Calu3 (cell line): ENCODE measurements around the gene BMAL1. TPM values are rescaled to one million over a fixed set of nuclear protein-coding genes. Genes with fewer than 3 reads are reported as not detected.

Experiments
- BruUV-seq: library from RNA; stranded (reverse); fragments of 400-500 nt; replicated peaks from 2 replicates; lab custom pipeline; 2021; lab: Mats Ljungman, UMichigan
- CTCF ChIA-PET: fragments of 300-600 bp; sonication (Branson Sonifier 250); formaldehyde crosslinking; loops from one replicate; lab custom pipeline; 2022; ENCODE audit warnings: antibody characterized with exemption; lab: Charles Lee
- DNase-seq: peaks from one replicate; pipeline ENCODE4 v3.0.0; 2022
- H3K27ac Mint-ChIP-seq: one replicate; pipeline ENCODE4 v1.8.0; 2022; ENCODE audit warnings: mixed read lengths; ENCODE audit not compliant: unreplicated experiment
- H3K27me3 Mint-ChIP-seq: one replicate; pipeline ENCODE4 v1.8.0; 2022; ENCODE audit warnings: mixed read lengths; ENCODE audit not compliant: unreplicated experiment
- H3K36me3 Mint-ChIP-seq: one replicate; pipeline ENCODE4 v1.8.0; 2022; ENCODE audit warnings: mild to moderate bottlenecking, moderate library complexity, mixed read lengths; ENCODE audit not compliant: insufficient read depth, unreplicated experiment
- H3K4me1 Mint-ChIP-seq: one replicate; pipeline ENCODE4 v1.8.0; 2022; ENCODE audit warnings: mild to moderate bottlenecking, low read depth, mixed read lengths; ENCODE audit not compliant: unreplicated experiment
- H3K4me3 Mint-ChIP-seq: one replicate; pipeline ENCODE4 v1.8.0; 2022; ENCODE audit warnings: mild to moderate bottlenecking, low read depth, moderate library complexity, mixed read lengths; ENCODE audit not compliant: unreplicated experiment
- H3K9me3 Mint-ChIP-seq: one replicate; pipeline ENCODE4 v1.8.0; 2022; ENCODE audit warnings: low read depth, mixed read lengths; ENCODE audit not compliant: unreplicated experiment
- CTCF ChIP-seq: fragments of 200-600 bp; IDR thresholded peaks from one replicate; pipeline ENCODE4 v1.8.0; 2022; ENCODE audit warnings: antibody characterized with exemption; ENCODE audit not compliant: unreplicated experiment
- intact Hi-C: fragments of 100-400 bp; cut with micrococcal nuclease; formaldehyde crosslinking; loops from one replicate; pipeline ENCODE4 v1.10.0; 2022; ENCODE audit not compliant: unreplicated experiment
- total RNA-seq: library from RNA; stranded (reverse); gene quantifications from 2 replicates; pipeline ENCODE4 v1.2.3, GENCODE V29; 2022

The BMAL1 gene
- total RNA-seq, 1 experiment from 2014 or later = 10.3 TPM

- no peaks in the 10 kb centered on the region for H3K27me3 Mint-ChIP-seq
- TF ChIP-seq CTCF = no peak
- CTCF ChIA-PET = no interaction called here
- H3K4me3 Mint-ChIP-seq = no peak overlapping the region
- H3K36me3 Mint-ChIP-seq = no peaks in the 10 kb centered on the region
- peaks cover 16% of the 10 kb centered on the region for H3K4me1 Mint-ChIP-seq
- intact Hi-C loops = loop anchor here (5.0 kb wide), 1 partner anchor 49 kb away; no protein-coding TSS in a partner anchor
- no peak for DNase-seq
- no peak overlapping the region for H3K27ac Mint-ChIP-seq
- no peaks in the 10 kb centered on the region for H3K9me3 Mint-ChIP-seq
- no TSS peak for BruUV-seq
These were observed 10.9 kb downstream of the BMAL1 start for GRCh38 chr11:13288375-13289029.

DNA sequence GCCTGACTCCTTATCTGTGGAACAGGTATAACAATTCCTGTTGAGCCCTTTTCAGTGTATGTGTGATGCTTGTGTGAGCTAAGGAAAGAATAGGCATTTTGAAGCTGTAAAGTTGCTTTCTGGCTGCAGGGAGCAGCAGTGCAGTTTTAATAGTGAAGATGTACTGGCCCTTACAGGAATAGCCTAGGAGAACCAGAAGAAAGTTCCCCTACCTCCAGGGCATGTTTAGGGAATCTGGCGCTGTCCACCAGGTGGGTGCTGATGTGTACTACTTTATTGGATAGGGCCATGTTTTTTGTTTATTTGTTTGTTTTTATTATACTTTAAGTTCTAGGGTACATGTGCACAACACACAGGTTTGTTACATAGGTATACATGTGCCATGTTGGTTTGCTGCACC, 11.5 kb downstream of the BMAL1 start:
- TF ChIP-seq CTCF = no peak
- intact Hi-C loops = loop anchor here (5.0 kb wide), 1 partner anchor 48 kb away; no protein-coding TSS in a partner anchor

GRCh38 chr11:13290221-13290980, 12.8 kb downstream of the BMAL1 start:
- Mint-ChIP-seq H3K9me3 (no peaks in the 10 kb centered on the region), H3K4me3 (no peak overlapping the region), H3K36me3 (no peaks in the 10 kb centered on the region), H3K27me3 (peaks cover 10% of the 10 kb centered on the region), H3K27ac (no peak overlapping the region), H3K4me1 (peaks cover 16% of the 10 kb centered on the region)
- intact Hi-C loops = no loop called here
- no TSS peak for BruUV-seq
- CTCF ChIA-PET = no interaction called here
- no peak for DNase-seq
- no peak for TF ChIP-seq CTCF

More for the DNA sequence above, 11.5 kb downstream of the BMAL1 start:
- no peaks in the 10 kb centered on the region for H3K9me3 Mint-ChIP-seq
- H3K4me1 Mint-ChIP-seq = peaks cover 16% of the 10 kb centered on the region
- no TSS peak for BruUV-seq
- H3K27me3 Mint-ChIP-seq = no peaks in the 10 kb centered on the region
- no peak overlapping the region for H3K4me3 Mint-ChIP-seq
- CTCF ChIA-PET = no interaction called here
- H3K27ac Mint-ChIP-seq = no peak overlapping the region
- DNase-seq = peak; percentile 25
- H3K36me3 Mint-ChIP-seq = no peaks in the 10 kb centered on the region

- Mint-ChIP-seq H3K27ac (no peak overlapping the region), H3K9me3 (no peaks in the 10 kb centered on the region), H3K4me1 (peaks cover 16% of the 10 kb centered on the region), H3K27me3 (peaks cover 14% of the 10 kb centered on the region), H3K4me3 (no peak overlapping the region), H3K36me3 (no peaks in the 10 kb centered on the region)
- no TSS peak for BruUV-seq
- no peak for DNase-seq
- no peak for TF ChIP-seq CTCF
- CTCF ChIA-PET = no interaction called here
- intact Hi-C loops = no loop called here
These were observed 13.8 kb downstream of the BMAL1 start for GRCh38 chr11:13291361-13291760.
